Right atrium auricular region (tissue), 2 donors: Measurements from ENCODE around the gene RNF138. TPM values are rescaled to one million over a fixed set of nuclear protein-coding genes. Genes with fewer than 3 reads are reported as not detected.

ENCODE experiments used
- DNase-seq: peaks from one replicate; pipeline ENCODE4 v3.0.0-alpha.2; 2019; ENCODE audit warnings: low spot score
- H3K27ac ChIP-seq, 2 donors: fragments of 200-600 bp; sonication (generic); 1 replicate in 1 of 2; 2 replicates in 1 of 2; pipeline ENCODE4 v1.5.1; 2016 to 2019
- H3K27me3 ChIP-seq, 2 donors: fragments of 200-600 bp; sonication (generic); one replicate each; pipeline versions ENCODE4 v1.5.1 to v1.6.0; 2017 to 2019
- H3K36me3 ChIP-seq: fragments of 200-600 bp; sonication (generic); one replicate; pipeline ENCODE4 v1.5.1; 2016
- H3K4me1 ChIP-seq, 2 donors: fragments of 200-600 bp; sonication (generic); one replicate each; pipeline versions ENCODE4 v1.5.1 to v1.6.0; 2017 to 2019
- H3K4me3 ChIP-seq, 2 donors: fragments of 200-600 bp; sonication (generic); 1 replicate in 1 of 2; 2 replicates in 1 of 2; pipeline ENCODE4 v1.5.1; 2017 to 2019; ENCODE audit warnings: mild to moderate bottlenecking in 1 of 2, moderate library complexity in 1 of 2
- H3K9me3 ChIP-seq, 2 donors: fragments of 200-600 bp; sonication (generic); one replicate each; pipeline ENCODE4 v1.5.1; 2019
- total RNA-seq, 2 donors: library from RNA; depleted of rRNA; stranded (reverse); fragments of >200 nt; gene quantifications; one replicate each; pipeline ENCODE4 v1.1.0, GENCODE V29; 2016
- TF ChIP-seq, protein P1 (sequence below), 2 donors: fragments of 200-600 bp; sonication (generic); IDR thresholded peaks; one replicate each; pipeline ENCODE4 v1.5.1; 2019; ENCODE audit warnings: antibody characterized with exemption in 2 of 2

RNF138 gene
- total RNA-seq, 2 donors from 2014 or later = 5.5 to 11.3 TPM

DNA sequence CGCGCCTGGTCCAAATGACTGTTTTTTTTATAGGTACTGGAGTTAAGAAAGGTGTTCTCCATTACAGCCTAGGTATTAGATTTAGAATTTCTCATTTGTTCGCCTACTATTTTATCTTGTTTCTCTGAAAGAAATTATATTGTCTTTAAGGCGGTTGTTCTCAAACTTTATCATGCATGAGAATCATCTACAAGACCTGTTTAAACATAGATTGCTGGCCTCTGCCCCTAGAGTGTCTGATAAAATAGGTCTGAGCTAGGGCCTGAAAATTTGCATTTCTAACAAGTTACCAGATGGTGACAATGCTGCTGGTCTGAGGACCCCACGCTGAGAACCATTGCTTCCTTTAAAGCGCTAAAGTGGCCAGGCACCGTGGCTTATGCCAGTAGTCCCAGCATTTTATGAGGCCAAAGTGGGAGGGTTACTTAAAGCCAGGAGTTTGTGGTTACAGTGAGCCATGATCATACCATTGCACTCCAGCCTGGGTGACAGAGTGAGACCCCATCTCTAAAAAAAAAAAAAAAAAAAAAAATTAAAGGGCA is 34.0 kb upstream of the RNF138 start:
- no peaks in the 10 kb centered on the region for H3K9me3 ChIP-seq
- TF ChIP-seq, protein P1, sequence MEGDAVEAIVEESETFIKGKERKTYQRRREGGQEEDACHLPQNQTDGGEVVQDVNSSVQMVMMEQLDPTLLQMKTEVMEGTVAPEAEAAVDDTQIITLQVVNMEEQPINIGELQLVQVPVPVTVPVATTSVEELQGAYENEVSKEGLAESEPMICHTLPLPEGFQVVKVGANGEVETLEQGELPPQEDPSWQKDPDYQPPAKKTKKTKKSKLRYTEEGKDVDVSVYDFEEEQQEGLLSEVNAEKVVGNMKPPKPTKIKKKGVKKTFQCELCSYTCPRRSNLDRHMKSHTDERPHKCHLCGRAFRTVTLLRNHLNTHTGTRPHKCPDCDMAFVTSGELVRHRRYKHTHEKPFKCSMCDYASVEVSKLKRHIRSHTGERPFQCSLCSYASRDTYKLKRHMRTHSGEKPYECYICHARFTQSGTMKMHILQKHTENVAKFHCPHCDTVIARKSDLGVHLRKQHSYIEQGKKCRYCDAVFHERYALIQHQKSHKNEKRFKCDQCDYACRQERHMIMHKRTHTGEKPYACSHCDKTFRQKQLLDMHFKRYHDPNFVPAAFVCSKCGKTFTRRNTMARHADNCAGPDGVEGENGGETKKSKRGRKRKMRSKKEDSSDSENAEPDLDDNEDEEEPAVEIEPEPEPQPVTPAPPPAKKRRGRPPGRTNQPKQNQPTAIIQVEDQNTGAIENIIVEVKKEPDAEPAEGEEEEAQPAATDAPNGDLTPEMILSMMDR (IDR thresholded peaks at IDR 0.05) = no peak
- H3K27me3 ChIP-seq = no peaks in the 10 kb centered on the region
- no peak overlapping the region for H3K27ac ChIP-seq
- no peak for DNase-seq
- H3K4me3 ChIP-seq = no peak overlapping the region
- no peaks in the 10 kb centered on the region for H3K36me3 ChIP-seq
- no peaks in the 10 kb centered on the region for H3K4me1 ChIP-seq

DNA sequence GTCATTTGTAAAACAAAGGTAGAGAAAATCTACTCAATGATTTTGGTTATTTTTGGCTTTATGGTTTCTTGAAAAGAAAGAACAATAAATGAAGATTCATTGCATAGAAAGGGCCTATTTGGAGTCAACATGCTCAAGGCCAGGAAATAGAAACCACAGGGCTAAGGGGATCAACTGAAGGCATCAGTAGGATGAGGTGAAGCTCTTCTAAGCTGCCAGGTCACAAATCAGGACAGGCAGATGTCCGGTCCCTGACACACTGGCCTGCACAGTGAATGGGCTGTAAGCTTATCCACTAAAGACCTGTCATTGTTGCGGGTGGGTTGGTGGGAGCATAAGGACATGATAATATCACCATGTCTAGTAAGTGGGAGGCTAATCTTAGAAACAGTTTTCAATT is 31.6 kb upstream of the RNF138 start:
- Histone ChIP-seq H3K27ac (no peak overlapping the region), H3K27me3 (no peaks in the 10 kb centered on the region), H3K9me3 (no peaks in the 10 kb centered on the region), H3K4me1 (no peaks in the 10 kb centered on the region), H3K4me3 (no peak overlapping the region), H3K36me3 (no peaks in the 10 kb centered on the region)
- DNase-seq = no peak
- TF ChIP-seq, protein P1 (IDR thresholded peaks at IDR 0.05) = no peak

DNA sequence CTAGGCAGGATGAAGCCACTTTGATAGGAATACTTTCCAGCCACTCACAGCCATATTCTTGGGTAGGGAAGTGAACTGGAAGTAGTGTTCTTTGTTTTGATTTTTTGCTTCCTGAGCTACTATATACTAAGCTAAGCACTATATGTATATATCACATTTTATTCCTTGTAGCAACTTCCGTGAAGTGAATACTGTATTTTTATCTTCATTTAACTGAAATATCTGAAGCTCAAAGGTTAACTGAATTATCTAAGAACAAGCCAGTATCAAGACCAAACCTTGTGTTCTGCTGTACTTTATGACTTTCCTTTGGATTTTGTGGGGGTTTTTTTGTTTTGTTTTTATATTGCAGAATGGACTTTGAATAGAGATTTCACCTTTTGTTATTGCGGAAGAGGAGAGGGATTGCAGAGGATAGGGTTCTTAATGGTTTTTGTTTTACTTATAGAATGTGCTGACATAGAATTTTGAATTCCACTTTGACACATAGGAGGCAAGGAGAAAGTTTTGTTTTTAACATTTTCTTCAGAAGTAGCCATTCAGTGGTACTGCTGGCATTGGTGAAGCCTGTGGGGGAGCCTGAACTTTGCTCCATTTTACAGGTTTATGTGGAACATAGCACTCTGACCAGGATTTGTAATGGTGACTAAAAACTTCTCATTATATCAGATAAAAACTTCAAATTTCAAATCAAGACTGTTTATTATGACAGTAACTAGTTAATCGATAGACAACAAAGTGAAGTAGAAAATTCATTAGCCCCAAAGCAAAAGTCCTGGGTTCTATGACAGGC is 24.1 kb upstream of the RNF138 start:
- H3K9me3 ChIP-seq = no peaks in the 10 kb centered on the region
- no peak for DNase-seq
- no peak overlapping the region for H3K27ac ChIP-seq
- no peaks in the 10 kb centered on the region for H3K4me1 ChIP-seq
- TF ChIP-seq, protein P1 (IDR thresholded peaks at IDR 0.05) = no peak
- no peaks in the 10 kb centered on the region for H3K36me3 ChIP-seq
- no peak overlapping the region for H3K4me3 ChIP-seq
- H3K27me3 ChIP-seq = no peaks in the 10 kb centered on the region

DNA sequence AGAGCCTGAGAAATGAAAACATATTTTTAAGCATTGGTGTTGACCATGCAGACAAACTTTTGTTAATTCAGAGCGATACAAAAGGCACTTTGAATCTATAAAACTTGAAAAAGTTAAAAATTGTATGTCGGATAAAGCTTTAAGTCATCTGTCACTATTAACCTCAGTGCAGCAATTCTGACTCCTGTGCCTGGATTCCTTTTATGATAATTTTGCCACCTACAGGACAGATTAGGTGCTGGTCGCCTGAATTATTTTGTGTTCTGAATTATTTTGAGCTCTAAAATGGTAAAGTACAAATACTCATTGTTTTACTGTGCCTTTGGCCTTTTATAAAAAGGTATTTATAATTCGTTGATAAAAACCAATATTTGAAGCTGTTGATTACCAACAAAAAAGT is 19.4 kb upstream of the RNF138 start:
- no peaks in the 10 kb centered on the region for H3K4me1 ChIP-seq
- H3K27me3 ChIP-seq = no peaks in the 10 kb centered on the region
- no peak overlapping the region for H3K27ac ChIP-seq
- H3K9me3 ChIP-seq = no peaks in the 10 kb centered on the region
- no peak overlapping the region for H3K4me3 ChIP-seq
- DNase-seq = no peak
- H3K36me3 ChIP-seq = no peaks in the 10 kb centered on the region
- TF ChIP-seq, protein P1 (IDR thresholded peaks at IDR 0.05) = peak in 1 of 2 donors; percentile 51

DNA sequence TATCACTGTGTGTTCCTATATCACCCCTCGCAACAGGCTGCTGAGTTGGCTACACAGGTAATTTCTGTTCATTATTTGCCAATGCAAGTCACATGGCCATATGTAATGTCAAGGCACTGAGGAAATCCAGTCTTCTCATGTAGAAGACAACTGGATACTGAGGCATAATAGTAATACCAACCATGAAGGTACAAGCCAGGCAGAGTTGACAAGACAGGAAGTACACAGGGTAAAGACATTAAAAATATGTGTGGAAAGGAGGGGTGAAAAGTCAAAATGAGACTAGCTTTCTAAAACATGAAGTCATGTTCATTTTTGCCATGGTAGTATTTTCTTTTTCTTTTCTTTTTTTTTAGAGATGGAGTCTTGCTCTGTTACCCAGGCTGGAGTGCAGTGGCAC is 17.5 kb upstream of the RNF138 start:
- Histone ChIP-seq H3K36me3 (no peaks in the 10 kb centered on the region), H3K4me1 (no peaks in the 10 kb centered on the region), H3K4me3 (no peak overlapping the region), H3K27me3 (no peaks in the 10 kb centered on the region), H3K27ac (no peak overlapping the region), H3K9me3 (no peaks in the 10 kb centered on the region)
- TF ChIP-seq, protein P1 (IDR thresholded peaks at IDR 0.05) = no peak
- no peak for DNase-seq
